Inflammatory macrophage treated with lipopolysaccharide for 1 hour (primary cell): ENCODE data around the gene NXNL2.

Experiments used
- DNase-seq, 2 donors: peaks; one replicate each; pipeline ENCODE4 v3.0.0-alpha.2; 2020 to 2022

The NXNL2 gene

GRCh38 chr9:88580961-88581360 is 46.0 kb downstream of the NXNL2 start:
- no peak for DNase-seq

GRCh38 chr9:88583901-88584596 is 49.1 kb downstream of the NXNL2 start:
- no peak for DNase-seq

DNA sequence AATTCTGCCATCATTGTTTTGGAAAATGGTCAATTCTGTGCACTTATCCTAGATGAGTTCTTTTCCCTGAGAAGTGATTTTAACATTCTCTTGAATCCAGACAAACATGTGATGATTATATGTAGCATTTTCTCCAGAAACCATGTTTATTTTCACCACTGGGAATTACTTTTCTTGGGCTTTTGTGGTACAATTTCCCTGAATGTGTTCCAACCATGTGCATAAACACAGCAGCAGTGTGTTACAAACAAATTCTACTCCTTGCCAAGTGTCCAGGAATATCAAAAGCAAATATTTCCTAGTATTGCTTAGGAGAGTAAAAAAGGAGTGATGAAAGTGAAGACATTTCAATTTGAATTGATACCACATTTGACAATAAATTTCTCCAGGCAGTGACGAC is 50.4 kb downstream of the NXNL2 start:
- no peak for DNase-seq

GRCh38 chr9:88586452-88586851 is 51.5 kb downstream of the NXNL2 start:
- DNase-seq = no peak

GRCh38 chr9:88587182-88587581 is 52.2 kb downstream of the NXNL2 start:
- no peak for DNase-seq

DNA sequence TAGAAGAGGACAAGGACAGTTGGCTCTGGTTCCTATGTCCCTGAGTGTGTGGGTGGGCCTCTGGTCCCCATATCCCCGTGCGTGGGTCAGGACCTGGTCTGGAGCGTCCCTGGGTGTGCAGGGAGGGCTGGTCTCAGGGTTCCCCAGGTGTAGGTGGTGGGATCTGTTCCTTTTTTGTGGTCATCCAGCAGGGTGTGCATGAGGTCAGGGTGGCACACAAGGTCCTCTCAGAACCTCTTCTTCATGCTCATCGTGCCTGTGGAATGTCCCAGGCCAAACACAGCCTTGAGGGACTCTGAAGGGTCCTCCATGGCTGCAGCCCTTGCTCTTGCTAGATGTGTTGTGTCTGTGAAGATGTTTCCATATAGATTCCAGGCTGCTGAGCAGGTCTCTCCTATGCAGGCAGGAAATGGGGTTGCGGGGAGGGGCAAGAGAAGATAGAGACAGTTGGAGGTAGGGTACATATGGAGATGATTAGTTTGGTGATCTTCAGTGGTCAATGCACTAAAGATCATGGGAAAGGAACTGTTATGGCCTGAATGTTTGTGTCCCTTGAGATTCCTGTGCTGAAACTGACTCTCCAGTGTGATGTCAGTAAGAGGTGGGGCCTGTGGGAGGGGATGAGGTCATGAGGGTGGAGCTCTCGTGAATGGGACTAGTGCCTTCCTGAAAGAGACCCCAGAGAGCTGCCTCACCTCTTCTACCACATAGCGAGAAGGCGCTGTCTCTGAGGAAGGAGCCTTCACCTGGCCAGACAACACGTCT is 53.1 kb downstream of the NXNL2 start:
- no peak for DNase-seq

GRCh38 chr9:88589656-88590055 is 54.7 kb downstream of the NXNL2 start:
- no peak for DNase-seq

DNA sequence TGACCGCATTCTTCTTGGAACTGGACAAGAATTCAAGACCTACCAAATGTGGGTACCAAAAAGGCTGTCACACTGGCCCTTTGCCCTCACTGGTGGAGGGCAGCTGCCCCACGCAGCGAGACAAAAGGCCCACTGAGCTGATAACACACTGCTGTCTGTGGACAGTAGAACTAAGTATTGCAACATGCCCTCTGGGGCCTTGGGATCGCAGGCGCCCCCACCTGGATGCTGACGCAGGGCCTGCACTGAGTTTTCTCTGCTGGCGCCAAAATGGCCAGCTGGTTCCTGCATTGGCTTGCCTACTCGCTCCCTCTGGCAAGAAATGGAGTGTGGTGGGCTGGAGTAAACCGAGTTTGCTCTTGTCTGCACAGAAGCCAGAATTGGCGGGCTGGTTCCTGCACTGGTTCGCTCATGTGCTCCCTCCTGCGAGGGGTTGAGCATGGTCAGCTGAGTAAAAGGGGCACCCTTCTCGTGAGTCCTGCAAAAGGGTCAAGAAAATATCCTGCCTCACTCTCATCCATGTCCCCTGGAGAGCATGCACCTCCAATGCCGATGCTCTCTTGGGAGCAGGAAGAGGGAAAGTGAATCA is 55.7 kb downstream of the NXNL2 start:
- DNase-seq = no peak

DNA sequence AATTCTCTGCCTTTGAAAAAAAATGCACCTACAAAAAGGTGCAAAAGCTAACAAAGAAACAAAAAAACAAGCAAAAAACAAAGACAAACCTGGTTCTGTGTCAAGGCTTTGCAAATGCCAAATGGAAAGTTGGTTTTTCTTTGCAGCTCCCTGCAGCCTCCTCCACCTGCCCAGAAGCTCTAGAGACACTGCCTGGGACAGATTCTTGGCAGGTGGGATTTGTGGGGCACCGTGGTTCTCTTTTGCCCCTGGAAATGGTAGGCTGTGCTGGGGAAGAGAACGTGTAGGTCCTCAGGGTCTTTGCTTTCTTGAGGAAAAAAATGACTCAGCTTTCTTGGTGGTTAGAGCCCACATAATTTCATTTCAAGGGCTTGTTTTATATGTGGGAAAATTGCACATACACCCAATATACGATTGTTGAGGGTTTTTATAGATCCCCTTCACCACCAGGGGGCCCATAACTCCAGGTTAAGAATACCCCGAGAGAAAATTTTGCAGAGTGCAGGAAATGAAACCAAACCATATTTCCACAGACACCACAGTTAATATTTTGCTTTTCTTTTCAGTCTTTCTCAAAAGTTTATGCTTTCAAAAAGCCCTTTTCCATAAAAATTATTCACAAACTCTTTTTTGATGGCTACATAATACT is 58.7 kb downstream of the NXNL2 start:
- DNase-seq = peak; percentile 57 to 89
